Stimulated activated CD4-positive, alpha-beta T cell treated with anti-CD3 and anti-CD28 coated beads, Interleukin-12 subunit alpha, Interleukin-12 subunit beta, amount 100 ng/mL, for 4 hours (primary cell): Measurements from ENCODE around the gene IKZF1.
A peak's percentile ranks its signal among the peaks of the same experiment; 100 is the strongest.

Experiments used
- DNase-seq: peaks from one replicate; pipeline ENCODE4 v3.0.0-alpha.2; 2020

Gene IKZF1

DNA sequence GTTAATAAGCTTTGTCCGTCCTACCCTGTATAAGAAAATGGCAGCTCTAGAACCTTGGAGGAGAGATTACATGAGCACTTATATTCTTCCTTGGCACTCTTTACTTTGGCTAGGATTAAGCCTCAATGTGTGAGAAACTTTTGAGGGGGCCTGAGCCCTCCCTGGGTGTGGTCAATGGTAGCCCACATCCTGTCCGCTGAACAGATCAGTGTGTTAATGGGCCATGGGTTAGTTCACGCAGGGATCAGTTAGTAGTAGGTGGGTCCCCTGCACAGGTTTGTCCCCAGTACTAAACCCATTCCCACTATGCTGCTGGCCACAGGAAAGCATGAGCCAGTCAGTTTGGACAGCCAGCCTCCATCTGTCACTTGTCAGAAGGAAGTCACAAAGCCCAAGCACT, 20.2 kb upstream of the IKZF1 start:
- DNase-seq, result no peak

DNA sequence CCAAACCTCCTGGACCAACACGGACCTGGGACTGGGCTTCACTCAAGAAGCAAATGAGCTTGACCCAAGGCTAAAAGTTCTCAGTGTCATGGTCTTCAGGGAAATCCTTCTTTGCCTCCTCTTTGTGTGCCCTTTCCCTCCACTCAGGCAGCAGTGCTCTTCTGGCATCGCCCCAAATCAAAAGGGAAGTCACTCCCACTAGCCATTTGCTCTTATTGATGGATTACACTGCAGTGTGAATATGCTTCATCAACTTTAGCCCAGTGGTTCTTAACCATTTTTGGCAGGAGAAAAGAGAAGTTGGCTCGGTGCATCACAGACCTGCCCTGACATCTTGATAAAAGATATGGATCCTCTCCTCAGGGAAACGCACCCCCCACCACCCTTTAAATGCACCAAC, 19.2 kb upstream of the IKZF1 start:
- no peak for DNase-seq

DNA sequence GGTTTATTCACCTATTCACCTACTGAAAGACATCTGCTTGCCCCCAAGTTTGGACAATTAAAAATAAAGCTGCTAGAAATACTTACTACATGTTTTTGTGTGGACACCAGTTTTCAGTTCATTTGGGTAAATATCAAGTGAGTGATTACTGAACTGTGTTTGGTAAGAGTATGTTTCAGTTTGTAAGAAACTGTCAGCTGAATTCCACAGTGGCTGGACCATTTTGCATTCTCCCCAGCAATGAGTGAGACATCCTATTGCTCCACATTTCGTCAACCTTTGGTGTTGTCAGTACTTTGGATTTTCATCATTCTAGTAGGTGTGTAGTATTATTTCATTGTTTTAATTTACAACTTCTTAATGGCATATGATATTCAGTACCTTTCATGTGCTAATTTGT, 17.4 kb upstream of the IKZF1 start:
- no peak for DNase-seq

DNA sequence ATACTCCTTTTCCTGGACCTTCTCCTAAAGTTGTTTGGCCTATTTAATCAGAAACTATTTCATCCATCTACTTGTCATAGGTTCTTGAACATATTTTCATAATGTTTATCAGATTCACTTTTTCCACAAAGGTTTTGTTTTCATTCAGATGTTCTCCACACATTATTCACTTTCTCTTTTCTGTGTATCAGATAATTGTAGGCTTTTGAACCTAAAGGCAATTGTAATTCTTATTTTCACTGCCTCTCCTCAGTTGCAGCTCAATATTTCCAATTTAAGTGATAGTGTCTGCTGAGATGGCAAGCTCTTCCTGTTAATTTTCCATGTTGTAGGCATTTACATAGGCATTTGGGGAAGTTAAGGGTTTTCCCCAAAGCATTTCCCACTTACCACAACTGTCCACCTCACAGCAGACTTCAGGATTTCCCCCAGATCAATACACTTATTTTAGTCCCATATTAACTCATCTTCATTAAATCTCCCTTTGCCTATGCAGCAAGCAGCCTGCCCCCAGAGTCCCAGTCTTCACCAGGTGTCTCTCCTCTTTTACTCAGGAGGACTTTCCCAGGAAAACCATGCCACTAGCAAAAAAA, 12.3 kb upstream of the IKZF1 start:
- no peak for DNase-seq

DNA sequence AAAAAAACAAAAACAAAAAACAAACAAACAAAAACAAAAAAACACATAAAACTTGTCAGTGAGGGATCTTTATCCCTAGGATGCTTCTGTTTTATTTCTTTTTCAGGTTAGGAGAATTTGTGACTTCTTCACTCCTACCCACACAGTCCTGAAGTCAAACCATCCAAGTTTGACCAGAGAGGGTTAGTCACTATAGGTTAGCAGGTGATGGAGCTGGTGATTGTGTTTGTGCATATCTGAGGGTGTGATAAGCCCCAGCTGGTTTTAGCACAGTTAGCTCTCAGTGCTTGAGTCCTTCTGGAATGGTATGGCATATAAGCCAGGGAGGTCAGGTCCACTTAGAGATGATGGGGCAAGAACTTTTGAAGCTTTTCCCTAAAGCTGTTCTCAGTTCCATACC, 11.8 kb upstream of the IKZF1 start:
- DNase-seq, result no peak

DNA sequence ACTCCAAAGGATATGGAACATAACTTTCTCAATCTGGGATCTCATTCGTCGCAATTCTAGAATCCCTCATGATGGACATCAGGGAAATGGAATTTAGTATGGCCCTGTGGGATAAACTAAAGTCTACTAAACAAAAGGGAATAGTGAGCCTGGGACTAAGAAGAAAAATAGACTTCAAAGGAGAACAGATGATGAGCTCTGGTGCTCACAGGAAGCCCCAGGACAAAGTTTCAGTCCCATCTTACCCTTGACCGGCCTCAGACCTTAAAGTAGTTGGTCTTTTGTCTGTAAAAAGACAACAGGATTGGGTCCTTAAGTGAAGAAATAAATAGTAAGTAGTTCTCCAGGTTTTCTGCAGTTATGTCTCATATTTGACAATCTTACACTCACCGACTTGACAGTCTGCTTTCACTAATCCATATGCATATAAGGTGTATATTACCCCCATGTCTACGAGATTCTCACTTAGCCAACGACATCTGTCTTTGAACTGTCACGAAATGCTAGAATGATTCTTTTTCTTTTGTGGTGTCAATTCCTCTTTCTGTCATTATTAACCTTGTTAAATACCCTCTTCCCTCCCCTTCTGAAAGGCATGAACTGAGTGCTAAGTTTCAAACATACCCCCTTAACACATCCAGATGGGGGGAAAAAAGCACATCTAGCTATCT, 10.9 kb upstream of the IKZF1 start:
- DNase-seq, result no peak

DNA sequence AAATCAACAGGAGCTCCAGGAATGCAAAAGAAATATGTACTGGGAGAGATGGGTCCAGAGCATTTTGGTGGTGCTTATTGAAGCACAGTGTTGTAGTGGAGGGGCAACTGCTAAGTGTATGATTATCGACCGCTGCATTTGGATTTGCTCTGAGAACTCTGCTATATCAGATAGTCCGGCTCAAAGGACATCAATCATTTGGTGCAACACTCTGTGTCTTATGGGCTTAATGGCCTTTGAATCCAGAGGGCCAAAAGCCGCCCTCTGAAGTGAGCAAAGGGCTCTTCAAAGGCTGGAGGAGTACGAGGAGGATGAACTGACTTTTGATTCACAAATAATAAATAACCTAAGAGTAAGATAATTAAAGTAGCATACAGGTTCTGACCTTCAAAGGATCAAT, 9.4 kb upstream of the IKZF1 start:
- no peak for DNase-seq

DNA sequence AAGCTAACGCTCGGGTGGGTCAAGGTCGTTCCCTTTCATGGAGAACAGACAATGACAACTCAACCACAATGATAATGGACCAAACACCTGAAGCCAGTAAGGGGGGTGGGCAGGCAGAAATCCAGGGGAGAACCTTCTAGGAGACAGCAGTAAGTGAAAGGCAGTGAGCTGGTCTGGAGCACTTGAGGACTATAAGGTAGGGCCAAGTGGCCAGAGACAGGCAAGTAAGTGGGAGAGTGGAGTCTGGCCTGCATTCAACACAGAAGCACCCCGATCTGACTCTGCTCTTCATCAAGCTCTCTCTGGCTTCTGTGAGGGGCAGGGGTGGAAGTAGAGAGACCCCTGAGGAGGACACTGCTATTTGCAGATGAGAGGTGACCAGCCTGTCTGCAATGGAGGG, 7.7 kb upstream of the IKZF1 start:
- no peak for DNase-seq

DNA sequence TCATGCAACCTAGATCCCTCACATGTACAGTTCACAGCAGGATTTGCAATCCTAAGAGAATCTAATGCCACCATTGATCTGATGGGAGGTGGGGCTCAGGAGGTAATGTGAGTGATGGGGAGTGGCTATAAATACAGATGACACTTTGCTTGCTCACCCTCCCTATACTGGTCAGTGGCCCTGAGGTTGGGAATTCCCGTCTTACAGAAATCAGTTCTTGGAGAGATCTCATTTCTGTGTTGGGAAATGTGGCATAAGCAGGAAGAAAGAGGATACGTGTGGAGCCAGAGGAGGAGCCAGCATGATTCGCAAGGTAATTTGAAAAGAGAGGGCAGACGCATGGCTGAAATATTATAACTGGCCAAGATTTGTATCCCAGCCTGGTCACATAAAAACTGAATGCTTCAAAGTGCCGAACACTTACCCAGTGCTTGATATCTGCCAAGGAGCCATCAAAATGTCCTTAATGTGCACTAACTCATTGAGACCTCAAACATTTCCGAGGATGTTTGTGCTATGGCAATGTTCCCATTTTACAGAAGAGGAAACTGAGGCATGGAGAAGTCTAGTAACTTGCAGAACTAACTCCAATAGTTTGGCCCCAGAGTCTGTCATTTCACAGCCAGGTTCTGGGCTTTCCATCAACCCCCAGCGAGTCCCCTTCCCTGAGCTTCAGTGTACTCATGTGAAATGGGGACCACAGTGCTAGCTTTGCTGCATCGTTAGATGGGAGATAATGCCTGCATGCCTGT, 5.5 kb upstream of the IKZF1 start:
- DNase-seq, result no peak

DNA sequence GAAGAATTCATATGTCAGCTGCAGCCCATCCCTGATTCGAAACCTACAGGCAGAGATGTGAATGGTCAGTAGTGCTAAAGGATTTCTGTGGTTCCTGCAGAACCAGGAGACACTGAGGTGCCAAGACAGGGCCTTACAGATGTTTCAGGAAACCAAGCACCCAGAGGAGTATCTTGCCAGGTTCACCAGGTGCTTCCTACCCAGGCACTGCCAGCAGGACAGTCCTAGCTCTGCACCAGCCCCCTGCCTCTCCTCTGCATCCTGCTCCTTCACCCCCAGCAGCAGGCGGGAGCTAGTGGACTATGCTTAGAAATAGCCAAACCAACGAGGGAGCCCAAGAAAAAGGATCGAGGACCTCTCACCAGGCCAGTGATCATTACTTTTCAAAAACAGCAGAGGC, 4.2 kb upstream of the IKZF1 start:
- DNase-seq, result no peak

DNA sequence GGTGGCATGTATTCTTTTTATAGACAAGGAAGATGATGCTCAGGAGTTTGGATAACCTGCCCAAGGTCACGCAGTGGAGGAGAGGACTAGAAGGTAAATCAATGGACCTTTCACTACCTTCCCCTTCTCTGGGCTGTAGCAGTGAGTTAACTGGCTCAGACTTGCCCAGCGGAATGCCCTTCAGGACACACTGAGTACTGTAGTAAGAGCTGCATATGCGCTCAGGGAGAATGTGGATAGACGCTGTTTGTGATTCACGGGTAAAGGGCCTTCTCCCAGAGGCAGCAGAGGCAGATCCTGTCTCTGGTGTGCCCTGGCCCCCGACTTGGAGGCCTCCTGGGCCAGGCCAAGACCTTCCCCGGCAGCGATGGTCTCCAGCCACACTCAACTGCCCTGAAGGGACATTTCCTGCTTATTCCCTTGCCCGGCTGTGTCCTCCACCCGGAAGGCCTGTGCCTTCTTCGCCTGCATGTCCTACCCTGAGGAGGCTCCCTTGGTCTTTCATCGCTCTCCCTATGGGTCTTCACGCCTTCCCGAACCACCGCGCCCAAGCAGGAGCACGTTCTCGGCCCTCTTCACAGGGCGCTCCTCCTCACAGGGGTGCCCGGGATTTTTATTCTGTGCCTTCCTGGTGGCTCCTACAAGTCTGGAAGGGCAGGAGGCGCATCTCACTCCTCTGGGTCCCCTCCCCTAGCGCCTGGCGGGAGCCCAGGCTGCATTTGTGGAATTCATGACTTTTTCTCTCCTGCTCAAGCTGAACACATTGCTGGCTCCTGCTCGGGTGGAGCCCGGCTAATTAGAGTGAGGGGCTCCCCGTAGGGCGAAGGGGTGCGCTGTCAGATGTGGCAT, 1.8 kb upstream of the IKZF1 start:
- no peak for DNase-seq

DNA sequence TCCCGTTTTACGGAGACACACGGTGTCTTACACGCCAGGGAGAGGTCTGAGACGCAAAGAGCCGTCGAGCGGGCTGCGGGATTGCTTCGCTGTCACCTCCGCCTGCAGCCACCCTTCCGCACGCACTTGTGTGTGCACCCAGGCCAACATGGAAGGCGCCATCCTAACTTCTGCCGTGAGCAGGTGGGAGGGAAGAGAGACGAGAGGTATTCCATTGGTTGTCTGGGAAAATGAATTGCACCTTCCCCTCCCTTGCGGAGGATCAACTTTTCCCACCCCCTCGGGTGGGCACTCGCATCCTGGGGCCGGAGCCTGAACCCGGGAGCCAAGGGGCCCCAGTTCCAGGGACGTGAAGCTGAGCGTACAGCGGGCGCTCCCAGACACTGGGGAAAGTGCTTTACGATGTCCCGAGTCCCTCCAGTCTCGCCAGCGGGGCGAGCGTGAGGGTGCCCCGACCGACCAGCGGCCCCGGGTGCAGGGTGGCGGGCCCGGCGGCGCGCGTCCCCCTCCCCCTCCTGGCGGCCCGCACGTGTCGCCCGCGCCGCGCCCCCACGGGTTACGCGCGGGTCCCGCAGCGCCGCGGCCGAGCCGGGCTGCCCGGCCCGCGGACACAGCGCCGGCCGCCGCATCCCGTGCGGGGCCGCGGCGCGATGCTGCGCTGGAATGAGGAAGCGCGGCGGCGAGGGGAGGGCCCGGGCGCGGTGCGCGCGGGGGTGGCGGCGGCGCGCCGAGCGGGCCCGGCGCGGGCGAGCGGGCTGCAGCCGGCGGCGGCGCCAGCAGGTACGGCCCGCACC, 984 bp upstream of the IKZF1 start:
- DNase-seq, result no peak

DNA sequence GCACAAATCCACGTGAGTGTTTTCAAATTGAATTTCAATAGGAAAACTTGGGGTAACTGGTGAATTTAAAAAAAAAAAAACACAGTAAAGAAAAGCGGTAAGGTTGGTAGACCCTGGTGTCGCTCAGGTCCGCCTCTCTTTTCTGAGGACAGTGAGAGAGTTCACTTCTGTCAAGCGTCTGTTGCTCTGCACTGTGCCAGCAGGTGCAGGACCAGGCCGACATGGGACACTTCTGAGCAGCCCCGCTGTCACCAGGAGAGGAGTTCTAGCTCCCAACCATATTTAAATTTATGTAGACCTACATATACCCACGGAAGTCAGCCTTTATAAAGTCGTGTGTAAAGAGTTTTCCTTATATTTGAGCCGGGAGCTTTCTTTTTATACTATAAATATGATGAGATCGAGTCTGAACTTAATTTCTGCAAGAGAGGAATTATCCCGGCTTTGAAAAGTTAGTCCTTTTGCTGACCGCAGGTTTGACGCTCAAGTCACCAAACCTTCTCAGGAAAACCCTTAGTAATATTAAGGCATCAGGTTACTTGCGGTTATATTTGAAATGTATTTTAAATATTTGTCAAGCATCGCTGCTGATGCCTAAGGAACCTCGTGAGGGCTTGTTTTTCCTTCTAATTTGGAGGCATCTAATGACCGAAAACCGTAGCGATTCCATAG, 531 bp downstream of the IKZF1 start:
- peak; percentile 57 for DNase-seq

DNA sequence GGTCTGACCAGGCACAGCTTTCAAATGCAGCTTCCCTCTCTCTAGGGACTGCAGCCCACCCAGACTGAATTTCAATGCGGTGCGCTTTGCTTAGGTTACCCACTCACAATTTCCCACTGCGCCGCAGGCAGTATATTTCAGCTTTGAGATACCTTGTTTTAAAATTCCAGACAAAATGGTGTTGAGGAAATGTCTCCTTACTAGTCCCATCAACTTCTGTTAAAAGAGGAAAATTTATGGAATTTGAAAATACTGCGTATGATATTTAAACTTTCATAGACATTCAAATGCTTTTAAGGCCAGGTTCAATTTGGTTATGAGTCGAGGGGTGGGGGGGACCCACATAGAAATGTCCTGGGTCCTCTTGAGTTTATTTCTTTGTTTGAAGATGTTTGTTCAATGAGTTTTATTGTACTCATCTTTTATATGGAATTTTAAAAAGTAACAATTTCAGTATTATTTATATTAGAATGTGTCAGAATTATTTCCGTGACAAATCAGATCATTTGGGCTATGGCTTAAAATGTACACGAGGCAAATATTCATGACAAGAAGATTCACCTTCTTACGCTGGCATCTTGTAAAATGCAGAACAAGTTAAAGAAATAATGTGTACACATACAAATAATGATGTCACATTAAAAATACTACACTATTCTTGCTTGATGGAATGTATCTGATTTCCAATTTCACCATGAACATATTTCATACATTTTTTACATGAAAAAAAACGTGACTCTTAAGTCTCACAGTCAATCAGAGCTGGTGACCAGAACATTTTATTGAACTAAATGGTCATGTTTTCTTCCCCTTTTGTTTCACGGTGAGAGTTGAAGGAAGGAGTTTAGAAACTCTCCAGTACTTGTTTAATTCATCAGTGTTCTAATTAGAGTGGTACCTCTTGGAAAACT, 1.3 kb downstream of the IKZF1 start:
- DNase-seq, result no peak

DNA sequence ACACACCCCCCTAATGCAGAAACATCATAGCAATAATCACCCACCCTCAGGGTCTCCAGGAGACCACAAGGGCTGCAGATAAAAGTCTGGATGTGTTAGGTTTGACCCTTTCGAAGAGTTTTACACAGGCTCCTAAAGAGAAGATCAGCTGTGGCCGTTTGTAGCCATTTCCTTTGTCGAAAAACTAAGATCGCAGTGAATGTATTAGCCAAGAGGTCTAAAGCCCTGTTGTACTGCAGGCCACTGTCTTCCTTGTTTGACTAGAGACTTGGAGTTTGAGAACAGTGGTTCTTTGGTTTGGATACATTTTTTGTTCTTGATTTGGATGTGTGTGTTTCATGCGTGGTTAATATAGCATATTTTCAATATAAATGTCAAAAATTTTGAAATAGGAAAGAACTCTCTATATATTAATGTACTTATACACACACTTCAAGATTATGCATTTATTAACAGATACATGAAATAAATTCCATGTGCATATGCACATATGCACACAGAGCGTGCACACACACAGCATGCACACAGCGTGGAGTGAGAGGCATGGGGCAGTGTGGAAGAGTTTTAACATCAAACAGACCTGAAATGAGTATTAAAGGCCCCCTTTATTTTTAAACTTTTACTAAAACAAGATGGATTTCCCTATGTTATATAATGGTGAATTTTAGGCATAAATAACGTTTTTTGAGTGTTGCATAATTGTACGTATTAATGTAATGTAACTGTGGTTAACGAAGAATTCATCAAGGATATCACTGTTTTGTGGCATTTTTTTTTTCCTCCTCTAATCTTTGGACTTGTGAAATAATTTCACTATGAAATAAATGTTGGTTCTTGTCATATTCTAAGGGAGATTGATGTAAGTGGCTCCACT, 2.2 kb downstream of the IKZF1 start:
- no peak for DNase-seq

DNA sequence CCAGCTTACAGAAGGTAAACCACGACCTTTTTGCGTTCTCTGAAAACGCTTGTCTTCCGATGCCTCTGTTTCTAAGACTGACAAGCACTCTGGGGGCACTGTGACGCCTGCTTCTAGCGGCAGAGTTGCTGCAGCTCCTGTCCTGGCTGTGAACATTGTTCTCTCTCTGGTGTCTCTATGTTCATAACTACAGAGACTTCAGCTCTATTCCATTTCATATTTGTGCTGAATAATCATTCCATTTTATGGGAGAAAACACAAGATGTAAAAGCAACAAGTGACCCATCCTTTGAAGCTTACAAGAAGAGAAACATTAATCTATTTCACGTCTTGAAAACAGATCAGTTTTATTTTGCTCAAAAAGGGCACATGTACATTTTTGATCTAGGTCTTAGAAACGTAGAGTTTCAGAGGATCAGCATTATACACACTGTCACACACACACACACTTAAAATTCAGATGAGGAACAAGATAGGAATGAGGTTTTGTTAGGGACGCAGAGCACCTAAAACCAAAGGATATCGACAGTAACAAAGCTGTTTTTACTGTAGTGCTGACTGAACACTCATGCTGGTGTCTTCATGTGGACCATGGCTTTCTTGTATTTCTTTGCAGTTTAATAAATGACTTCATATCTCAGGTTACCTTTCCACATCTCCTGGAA, 3.0 kb downstream of the IKZF1 start:
- DNase-seq, result no peak

DNA sequence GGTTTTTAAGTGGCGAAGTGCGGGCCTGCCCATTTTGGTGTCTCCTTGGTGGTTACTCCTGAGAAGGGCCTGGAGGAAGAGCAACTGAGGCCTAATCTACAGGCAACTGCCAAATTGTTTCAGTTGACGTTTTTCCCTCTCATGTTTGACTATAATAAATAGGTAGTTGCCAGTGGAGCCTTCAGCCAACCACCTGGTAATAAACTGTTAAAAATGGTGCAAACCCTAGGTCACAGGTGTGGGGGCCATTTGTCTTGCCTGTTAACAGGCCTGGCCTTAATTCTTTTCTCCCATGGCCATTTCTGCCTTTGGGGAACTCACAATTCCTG, 3.7 kb downstream of the IKZF1 start:
- DNase-seq, result no peak

DNA sequence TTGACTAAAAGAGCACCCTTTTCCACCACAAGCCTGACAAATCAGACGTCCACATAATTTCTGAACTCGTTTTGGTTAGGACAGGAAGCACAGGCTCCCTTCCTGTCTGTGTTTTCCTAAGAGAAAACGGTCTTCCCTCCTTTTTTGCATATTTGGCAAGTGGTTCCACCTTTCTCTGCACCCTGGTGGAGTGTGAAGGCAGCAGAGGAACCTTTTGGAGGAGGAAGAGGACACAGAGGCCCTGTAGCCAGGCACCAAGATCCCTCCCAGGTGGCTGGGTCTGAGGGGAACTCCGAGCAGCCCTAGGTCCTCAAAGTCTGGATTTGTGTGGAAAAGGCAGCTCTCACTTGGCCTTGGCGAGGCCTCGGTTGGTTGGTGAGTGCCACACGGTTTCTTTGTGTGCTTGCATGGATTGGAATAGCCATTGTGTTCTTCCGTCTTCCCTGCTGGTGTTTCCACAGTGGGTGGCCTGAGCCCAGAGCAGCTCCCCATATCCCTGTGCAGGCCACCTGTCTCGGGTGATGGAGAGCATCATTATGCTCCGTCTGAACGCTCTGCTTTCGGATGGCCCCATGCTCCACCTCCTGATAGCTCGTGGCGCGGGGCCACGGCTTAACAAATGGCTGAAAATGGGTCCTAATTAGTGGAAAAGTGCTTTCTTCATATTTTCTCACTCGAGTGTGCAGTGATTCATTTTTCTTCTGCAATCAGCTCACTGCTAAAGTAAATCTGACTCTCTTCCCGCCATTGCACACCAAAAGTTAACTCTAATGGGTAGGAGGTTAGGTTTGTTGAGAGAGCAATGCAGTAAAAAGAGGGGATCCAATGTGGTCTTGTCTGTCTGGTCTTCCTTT, 4.2 kb downstream of the IKZF1 start:
- no peak for DNase-seq

DNA sequence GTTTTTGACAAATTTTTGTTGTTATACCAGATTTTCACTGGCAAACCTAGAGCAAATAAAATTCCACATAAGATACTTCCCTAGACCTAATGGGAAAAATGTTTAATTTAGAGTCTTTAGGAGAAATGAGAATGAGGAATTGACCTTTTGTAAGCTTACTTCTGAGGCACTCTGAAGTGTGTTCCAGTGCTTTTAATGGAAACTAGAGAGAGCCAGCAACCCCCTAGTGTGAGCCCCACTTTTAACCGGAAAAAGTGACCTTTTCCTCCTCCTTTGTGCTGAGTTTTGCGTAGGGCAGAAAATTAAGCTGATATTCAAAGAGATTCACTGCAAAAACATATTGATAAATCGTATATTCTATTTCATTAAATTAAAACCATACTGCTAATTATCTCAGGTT, 5.2 kb downstream of the IKZF1 start:
- DNase-seq, result no peak
